GM19397 (cell line): Measurements from ENCODE around the gene YWHAB.
"Not testable (repeated sequence)": the region's sequence is repeated elsewhere in the genome, so short reads cannot be mapped to it uniquely, and the experiment has no call there.

Source experiments
- ATAC-seq: cut with Tn5 transposase; IDR thresholded peaks from one replicate; pipeline ENCODE4 v1.9.1; 2021; ENCODE audit warnings: mild to moderate bottlenecking, moderate library complexity; ENCODE audit not compliant: unreplicated experiment

Gene YWHAB

DNA sequence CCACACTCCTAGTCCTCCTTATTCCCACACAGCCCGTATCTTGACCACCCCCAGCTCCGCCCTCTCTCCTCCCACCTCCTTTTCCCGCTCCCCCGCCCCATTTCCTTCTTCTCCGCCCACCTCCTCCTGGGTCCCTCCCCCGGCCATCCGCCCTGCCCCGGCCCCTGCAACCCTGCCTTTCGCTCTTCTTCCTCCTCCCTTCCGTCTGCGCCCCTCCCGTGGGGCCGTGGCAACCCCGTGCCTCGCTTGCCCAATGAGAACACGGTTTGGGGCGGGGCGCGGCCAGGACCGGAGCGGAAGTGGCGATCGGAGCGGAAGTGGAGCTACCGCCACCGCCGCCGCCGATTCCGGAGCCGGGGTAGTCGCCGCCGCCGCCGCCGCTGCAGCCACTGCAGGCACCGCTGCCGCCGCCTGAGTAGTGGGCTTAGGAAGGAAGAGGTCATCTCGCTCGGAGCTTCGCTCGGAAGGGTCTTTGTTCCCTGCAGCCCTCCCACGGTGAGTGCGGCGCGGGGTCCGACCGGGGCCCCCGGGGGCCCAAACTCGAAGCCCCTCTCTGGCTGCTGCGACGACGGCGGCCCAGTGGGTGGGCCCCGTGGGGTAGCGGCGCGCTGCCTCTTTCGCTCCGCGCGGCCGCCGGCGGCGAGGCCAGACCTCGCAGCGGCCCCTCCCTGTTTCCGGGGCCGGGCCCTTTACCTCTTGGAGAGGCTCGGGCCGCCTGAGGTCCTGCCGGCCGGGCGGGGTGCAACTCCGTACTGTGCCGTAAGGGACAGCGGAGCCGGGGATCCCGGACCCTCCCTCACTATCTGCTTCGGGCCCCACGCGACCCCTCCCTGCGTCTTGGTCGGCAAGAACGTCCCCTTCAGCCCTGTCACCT, at the start of gene YWHAB:
Gene YWHAB (plus strand): TSS at position 314 of the 874 bp plus-strand sequence. CDS start 15,829 bp downstream, outside the sequence.
- peak; percentile 93 for ATAC-seq

GRCh38 chr20:44836601-44837120, 48.8 kb upstream of the YWHAB start:
- no peak for ATAC-seq

- no peak for ATAC-seq
Observed at GRCh38 chr20:44837946-44838345, 47.6 kb upstream of the YWHAB start.

DNA sequence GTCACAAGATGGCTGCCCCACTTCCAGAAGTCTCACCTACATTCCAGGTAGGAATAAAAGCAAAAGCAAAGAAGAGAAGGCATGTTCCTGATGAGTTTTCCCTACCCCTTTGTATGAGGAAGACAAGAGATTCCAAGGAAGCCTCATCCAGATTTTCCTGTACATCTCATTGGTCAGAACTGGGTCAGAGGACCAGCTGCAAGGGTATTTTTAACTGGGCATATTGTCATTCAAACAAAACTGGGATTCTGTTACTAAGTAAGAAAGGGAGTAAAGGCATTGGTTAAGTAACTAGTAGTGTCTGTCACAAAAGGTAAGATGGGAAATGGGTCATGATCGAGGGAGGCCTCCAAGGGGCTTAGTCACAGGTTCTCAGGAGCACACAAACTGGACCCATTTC, 47.0 kb upstream of the YWHAB start:
- no peak for ATAC-seq

DNA sequence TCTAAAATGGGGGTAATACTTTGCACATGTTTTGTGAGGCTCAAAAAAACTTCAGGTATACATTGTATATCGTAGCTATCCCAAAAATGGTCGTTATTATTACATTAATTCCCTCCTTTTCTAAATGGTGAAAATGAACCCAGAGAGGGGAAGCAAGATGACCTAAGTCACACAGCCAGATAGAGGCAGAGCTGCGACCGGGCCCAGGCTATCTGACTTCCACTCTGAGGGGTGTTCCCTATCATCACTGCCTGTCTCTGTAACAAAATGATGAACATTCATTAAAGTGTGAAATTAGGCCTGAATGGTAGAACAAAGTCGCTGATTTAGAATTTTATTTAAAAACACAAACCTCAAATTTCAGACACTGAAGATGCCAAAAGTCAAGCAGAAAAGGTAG, 46.0 kb upstream of the YWHAB start:
- no peak for ATAC-seq

GRCh38 chr20:44840826-44841225, 44.7 kb upstream of the YWHAB start:
- ATAC-seq = no peak

GRCh38 chr20:44841955-44842354, 43.5 kb upstream of the YWHAB start:
- no peak for ATAC-seq

- no peak for ATAC-seq
Observed at GRCh38 chr20:44843876-44844275, 41.6 kb upstream of the YWHAB start.

DNA sequence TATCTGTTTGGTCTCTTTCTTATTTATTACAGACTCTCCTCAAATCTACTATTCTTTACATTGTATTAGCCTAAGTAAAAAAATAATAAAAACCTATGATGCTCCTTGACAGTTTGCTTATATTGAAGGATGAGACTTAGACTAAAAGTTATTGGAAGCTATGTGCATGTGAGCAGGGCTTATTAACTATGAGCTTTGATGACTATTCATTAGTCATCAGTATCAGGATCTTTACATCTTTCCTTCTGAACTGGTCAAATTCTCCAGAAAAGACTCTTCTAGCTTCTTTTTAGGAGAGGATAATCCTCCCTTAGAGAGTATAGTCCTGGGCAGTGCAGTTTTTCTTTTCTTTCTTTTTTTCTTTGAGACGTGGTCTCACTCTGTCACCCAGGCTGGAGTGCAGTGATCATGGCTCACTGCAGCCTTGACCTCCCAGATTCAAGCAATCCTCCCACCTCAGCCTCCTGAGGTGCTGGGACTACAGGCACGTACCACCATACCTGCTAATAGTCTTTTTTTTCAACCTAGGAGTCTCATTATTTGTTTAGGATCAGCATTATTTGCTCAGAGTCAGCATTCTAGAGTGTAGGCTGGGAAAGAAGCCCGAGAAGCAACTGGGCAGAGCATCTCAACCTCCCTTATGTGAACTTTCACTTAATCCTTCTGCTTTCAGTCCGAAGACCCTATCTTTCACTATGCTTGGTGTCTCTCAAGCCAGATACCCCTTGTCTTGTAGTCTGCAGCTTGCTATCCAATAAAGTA, 37.1 kb upstream of the YWHAB start:
- ATAC-seq = no peak

- ATAC-seq = no peak
Observed at GRCh38 chr20:44849703-44850102, 35.8 kb upstream of the YWHAB start.

DNA sequence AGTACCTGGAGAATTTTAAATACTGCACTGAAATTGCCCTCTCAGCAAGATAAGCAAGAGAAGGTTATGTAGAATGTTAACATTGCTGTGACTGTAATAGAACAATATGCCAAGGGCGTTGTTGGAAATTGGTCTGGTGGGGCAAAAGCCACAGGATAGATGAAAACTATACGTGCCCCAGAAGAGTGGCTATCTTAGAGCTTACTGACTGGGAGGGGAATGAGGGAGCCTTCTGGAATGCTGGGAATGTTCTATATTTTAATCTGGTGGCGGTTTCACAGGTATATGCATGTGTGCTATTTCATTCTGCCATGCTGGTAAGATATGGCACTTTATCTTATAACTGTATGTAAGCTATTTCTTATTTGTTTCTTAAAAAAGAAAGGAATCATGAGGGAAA, 35.2 kb upstream of the YWHAB start:
- ATAC-seq = no peak

- ATAC-seq = no peak
Observed at GRCh38 chr20:44850837-44851236, 34.7 kb upstream of the YWHAB start.

- no peak for ATAC-seq
Observed at GRCh38 chr20:44851545-44851944, 34.0 kb upstream of the YWHAB start.

- ATAC-seq = no peak
Observed at GRCh38 chr20:44856442-44856841, 29.1 kb upstream of the YWHAB start.

GRCh38 chr20:44856856-44857448, 28.6 kb upstream of the YWHAB start:
- no peak for ATAC-seq

DNA sequence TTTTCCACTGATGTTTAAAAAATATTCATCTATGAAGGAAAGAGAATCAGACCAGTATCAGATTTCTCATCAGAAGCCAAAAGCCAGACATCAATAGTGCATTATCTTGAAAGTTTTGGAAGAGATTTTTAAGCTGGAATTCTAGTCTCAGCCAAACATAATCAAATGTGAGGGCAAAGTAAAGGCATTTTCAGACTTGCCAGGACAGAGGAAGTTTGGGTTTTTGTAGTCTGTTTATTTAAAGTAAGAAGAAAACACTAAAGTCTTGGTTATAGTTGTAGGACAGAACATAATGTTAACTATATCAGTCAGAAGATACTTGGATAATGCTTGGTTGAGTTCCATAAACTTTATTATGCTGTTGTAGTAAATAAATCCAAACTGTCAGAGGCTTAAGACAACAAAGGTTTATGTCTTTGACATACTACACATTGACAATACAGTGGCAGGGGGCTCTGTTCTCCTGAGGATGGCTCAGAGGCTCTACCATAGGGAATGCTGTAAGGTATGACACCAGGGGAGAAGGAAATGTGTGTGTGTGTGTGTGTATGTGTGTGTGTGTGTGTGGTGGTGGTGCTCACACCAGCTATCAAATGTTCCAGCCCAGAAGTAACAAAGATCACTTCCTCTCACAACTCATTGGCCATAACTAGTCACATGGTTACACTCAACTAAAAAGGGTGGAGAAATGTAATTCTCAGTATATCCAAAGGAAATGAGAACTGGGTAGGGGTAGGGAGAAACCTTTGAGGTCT, 26.7 kb upstream of the YWHAB start:
- no peak for ATAC-seq

DNA sequence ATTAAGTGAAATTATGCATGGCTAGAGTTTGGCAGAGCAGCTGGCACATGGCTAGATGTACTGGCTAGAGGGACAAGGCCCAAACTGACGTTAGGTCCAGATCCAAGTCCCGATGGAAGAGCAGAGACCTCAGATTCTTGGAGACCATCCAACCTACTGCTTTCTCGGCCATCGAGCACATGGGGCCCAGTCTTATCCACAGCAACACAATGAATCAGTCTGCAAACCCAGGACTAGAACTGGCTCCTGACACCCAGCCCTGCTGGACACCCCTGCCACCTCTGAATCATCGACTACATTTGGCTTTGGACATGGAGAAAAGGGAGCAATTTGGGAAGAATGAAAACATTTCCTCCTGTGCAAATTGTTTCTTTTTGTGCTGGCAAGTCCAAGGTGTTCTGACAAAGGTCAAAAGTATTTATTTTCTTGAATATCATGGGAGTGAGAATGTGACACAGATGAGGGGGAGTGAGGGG, 23.9 kb upstream of the YWHAB start:
- no peak for ATAC-seq

- ATAC-seq = no peak
Observed at GRCh38 chr20:44862286-44862685, 23.2 kb upstream of the YWHAB start.

DNA sequence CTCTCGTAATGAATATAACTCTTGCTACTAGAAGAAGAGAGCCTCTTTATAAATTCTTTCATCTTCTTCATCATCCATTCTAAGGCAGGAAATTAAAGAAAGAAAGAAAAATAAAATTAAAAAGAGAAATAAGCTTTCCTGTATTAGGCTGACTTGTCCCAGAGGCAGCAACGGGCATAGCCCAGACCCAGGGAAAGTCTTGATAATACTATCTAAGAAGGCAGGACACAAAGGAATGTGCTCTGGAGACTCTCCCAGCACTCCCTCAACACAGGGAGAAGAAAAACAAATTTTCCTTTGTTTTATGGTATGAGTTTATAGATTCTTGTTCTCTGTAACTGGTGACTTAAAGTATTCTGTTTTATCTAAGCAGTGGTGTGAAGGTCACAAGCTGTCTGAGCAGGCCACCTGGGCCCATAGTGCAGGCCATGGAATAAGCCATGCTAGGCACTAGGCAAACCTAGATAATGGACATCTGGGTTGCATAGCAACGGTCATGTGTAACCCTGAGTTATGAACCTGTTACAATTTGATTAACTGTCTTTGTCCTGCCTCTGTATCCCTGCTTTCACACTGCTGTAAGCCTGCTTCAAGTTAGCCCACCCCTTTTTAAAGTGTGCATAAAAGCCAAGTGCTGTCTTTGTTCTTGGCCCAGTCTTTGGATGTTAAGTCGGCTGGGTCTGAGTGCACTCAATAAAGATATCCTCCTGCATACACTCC, 22.0 kb upstream of the YWHAB start:
- ATAC-seq = not testable (repeated sequence)

DNA sequence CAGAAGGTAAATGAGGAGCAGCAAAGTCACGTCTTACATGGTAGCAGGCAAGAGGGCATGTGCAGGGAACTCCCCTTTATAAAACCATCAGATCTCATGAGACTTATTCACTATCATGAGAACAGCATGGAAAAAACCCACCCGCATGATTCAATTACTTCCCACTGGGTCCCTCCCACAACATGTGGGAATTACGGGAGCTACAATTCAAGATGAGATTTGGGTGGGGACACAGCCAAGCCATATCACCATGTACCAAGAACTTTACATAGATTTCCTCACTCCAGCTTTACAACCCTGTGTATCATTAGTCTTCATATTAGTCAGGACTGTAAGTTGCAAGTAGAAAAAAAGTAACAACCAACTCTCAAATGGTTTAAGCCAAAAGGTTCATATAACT, 21.0 kb upstream of the YWHAB start:
- ATAC-seq = not testable (repeated sequence)
